Fibroblast of lung (primary cell): ENCODE measurements around the gene AKAP6.

Experiments used
- CTCF ChIP-seq, 2 donors: IDR thresholded peaks in 1 of 2; conservative IDR thresholded peaks in 1 of 2; 1 replicate in 1 of 2; 2 replicates in 1 of 2; pipeline ENCODE4 v1.5.1; 2011 to 2012; ENCODE audit warnings: low read length in 2 of 2, control low read depth in 1 of 2, inconsistent platforms in 1 of 2, low read depth in 1 of 2, mild to moderate bottlenecking in 1 of 2
- EZH2 ChIP-seq: IDR thresholded peaks from 2 replicates; pipeline ENCODE4 v1.5.1; 2012; ENCODE audit warnings: low read length, control low read depth, mild to moderate bottlenecking; ENCODE audit errors: missing control alignments

GRCh38 chr14:32407130-32407529 lies 78.0 kb downstream of the AKAP6 start:
- TF ChIP-seq CTCF (conservative IDR thresholded peaks at IDR 0.05 in 1 of 2, IDR thresholded peaks at IDR 0.05 in 1 of 2; ENCODE audit: low read depth in 1 of 2, low read length in 2 of 2), result no peak
- no peak for TF ChIP-seq EZH2
